GM12801 (cell line): ENCODE measurements around the gene UPB1.

ENCODE experiments used
- TF ChIP-seq, protein P1 (sequence below): IDR thresholded peaks from one replicate; pipeline ENCODE4 v1.5.1; 2011; ENCODE audit warnings: control low read depth; ENCODE audit not compliant: insufficient read length; ENCODE audit errors: extremely low read depth

UPB1 gene

GRCh38 chr22:24492391-24492790 is 2.7 kb upstream of the UPB1 start:
- TF ChIP-seq, protein P1, sequence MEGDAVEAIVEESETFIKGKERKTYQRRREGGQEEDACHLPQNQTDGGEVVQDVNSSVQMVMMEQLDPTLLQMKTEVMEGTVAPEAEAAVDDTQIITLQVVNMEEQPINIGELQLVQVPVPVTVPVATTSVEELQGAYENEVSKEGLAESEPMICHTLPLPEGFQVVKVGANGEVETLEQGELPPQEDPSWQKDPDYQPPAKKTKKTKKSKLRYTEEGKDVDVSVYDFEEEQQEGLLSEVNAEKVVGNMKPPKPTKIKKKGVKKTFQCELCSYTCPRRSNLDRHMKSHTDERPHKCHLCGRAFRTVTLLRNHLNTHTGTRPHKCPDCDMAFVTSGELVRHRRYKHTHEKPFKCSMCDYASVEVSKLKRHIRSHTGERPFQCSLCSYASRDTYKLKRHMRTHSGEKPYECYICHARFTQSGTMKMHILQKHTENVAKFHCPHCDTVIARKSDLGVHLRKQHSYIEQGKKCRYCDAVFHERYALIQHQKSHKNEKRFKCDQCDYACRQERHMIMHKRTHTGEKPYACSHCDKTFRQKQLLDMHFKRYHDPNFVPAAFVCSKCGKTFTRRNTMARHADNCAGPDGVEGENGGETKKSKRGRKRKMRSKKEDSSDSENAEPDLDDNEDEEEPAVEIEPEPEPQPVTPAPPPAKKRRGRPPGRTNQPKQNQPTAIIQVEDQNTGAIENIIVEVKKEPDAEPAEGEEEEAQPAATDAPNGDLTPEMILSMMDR: no peak

DNA sequence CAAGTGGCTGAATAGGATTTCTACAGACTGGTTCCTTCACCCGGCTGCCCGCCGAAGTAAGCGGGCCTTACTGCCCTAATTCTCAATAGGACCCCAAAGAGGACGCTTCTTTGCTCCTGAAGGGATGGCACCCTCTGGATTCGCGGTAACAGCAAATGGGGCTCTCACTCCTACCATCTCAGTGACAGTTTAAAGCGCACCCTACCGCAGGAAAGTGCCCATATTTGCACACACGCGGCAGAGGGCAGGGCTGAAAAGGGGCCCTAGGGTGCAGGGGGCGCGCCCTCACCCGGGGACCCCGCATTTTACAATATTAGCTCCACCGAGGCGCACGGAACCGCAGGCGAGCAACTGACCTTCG is 985 bp upstream of the UPB1 start:
- TF ChIP-seq, protein P1: no peak

- TF ChIP-seq, protein P1: no peak
These were observed 188 bp downstream of the UPB1 start for GRCh38 chr22:24495365-24495675.

- TF ChIP-seq, protein P1: no peak
These were observed 1.1 kb downstream of the UPB1 start for GRCh38 chr22:24496234-24496633.

DNA sequence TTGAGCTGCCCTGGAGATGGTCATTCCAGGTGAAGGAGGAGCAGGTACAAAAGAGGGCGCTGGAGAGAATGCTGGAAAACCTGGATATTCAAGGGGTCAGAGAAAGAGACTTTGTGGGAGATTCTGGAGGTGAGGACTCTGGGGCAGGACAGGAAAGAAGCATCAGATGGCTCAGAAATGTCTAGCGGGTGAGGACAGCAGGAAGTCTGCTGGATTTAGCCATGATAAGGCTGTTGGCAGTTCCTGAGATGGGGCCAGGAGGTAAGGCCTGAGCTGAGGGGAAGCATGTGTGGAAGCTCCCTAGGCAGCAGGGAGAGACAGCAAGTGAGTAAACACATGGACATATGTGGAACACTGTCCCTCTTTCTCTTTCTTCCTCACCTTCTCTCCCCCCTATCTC is 1.5 kb downstream of the UPB1 start:
- TF ChIP-seq, protein P1: no peak

GRCh38 chr22:24497841-24498258 is 2.7 kb downstream of the UPB1 start:
- TF ChIP-seq, protein P1: no peak

- TF ChIP-seq, protein P1: no peak
These were observed 3.7 kb downstream of the UPB1 start for GRCh38 chr22:24498824-24499223.

DNA sequence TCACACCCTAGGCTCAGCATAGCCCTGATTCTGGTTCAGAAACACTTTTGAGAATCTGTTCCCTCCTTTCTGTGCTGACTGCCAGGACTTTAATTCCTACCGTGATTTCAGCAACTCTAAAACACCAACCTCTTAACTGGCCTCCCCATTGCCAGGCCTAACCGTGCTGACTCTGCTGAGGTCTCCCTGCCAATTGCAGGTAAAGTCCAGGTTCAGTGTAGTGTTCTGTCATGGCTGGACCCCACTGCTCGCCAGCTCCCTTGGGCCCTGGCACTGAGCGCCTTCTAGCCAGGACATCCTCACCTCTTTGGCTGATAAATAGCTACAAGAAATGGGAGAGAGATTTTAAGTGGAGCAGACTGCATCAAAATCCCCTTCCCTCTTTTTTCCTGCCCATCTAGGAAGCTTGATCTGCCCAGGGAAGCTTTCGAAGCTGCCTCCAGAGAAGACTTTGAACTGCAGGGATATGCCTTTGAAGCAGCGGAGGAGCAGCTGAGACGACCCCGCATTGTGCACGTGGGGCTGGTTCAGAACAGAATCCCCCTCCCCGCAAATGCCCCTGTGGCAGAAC is 4.7 kb downstream of the UPB1 start:
- TF ChIP-seq, protein P1: no peak
